ENCODE results near the gene PLA2G15. TPM values are rescaled to one million over a fixed set of nuclear protein-coding genes. Genes with fewer than 3 reads are reported as not detected.
A peak's percentile ranks its signal among the peaks of the same experiment; 100 is the strongest.

Gene PLA2G15
- total RNA-seq, 1 experiment from 2014 or later, result 10.2 TPM

- no peak for DNase-seq (ENCODE audit: low spot score)
- Mint-ChIP-seq H3K27ac (0 out of 2 replicates have a peak overlapping the region, but pooled peaks have one; percentile 45), H3K4me1 (no peaks in the 10 kb centered on the region; the same call in 1 of the 2 replicates), H3K9me3 (no peaks in the 10 kb centered on the region), H3K27me3 (ENCODE audit: low read depth) (no peaks in the 10 kb centered on the region), H3K4me3 (no peak overlapping the region), H3K36me3 (peaks cover 48% of the 10 kb centered on the region)
- ChIA-PET POLR2A (interaction anchor here (1.3 kb wide), 1 partner anchor 14 kb away, joined by 4 read pairs; the partner anchor contains the start of genes PRMT7 and SLC7A6OS), CTCF (interaction anchor here (1.0 to 1.5 kb wide), 2 partner anchors 33 to 35 kb away, joined by 3 to 5 read pairs; partner anchors contain the start of gene SLC7A6)
- no peak for ATAC-seq
- TF ChIP-seq HMGA2 (CRISPR knock-in tag; IDR thresholded peaks at IDR 0.05) (no peak), ESRRA (CRISPR knock-in tag; IDR thresholded peaks at IDR 0.05; ENCODE audit: borderline replicate concordance) (no peak), FOXJ3 (CRISPR knock-in tag; IDR thresholded peaks at IDR 0.05; ENCODE audit: borderline replicate concordance) (no peak), E2F5 (CRISPR knock-in tag; IDR thresholded peaks at IDR 0.05) (no peak), JAZF1 (CRISPR knock-in tag; IDR thresholded peaks at IDR 0.05) (no peak), ATF3 (CRISPR knock-in tag; conservative IDR thresholded peaks at IDR 0.05) (no peak), TEAD1 (CRISPR knock-in tag; IDR thresholded peaks at IDR 0.05) (no peak), RORB (CRISPR knock-in tag; IDR thresholded peaks at IDR 0.05) (no peak), ZNF425 (CRISPR knock-in tag; conservative IDR thresholded peaks at IDR 0.05) (no peak), NFE2L1 (CRISPR knock-in tag; IDR thresholded peaks at IDR 0.05) (no peak), NR2C2 (CRISPR knock-in tag; IDR thresholded peaks at IDR 0.05) (no peak), E2F1 (CRISPR knock-in tag; IDR thresholded peaks at IDR 0.05) (no peak)
Observed at GRCh38 chr16:68296693-68297092, 51.5 kb downstream of the PLA2G15 start.

GRCh38 chr16:68297908-68298307 is 52.7 kb downstream of the PLA2G15 start:
- no peak for TF ChIP-seq IRF2 (CRISPR knock-in tag; IDR thresholded peaks at IDR 0.05; ENCODE audit: borderline replicate concordance, low read depth)
- no peak for TF ChIP-seq PRDM15 (CRISPR knock-in tag; IDR thresholded peaks at IDR 0.05)
- Mint-ChIP-seq H3K27me3 (ENCODE audit: low read depth) (no peaks in the 10 kb centered on the region), H3K27ac (0 out of 2 replicates have a peak overlapping the region, but pooled peaks have one; percentile 11), H3K36me3 (peaks cover 50% of the 10 kb centered on the region), H3K4me1 (no peaks in the 10 kb centered on the region; the same call in 1 of the 2 replicates), H3K9me3 (no peaks in the 10 kb centered on the region), H3K4me3 (no peak overlapping the region)
- CTCF ChIA-PET, result interaction anchor here (0.9 kb wide), 1 partner anchor 36 kb away, joined by 3 read pairs; no protein-coding TSS in a partner anchor
- ATAC-seq (no peak), DNase-seq (ENCODE audit: low spot score) (no peak)
- POLR2A ChIA-PET, result no interaction called here

- H3K27me3 Mint-ChIP-seq (ENCODE audit: low read depth), result no peaks in the 10 kb centered on the region
- DNase-seq (ENCODE audit: low spot score) (no peak), ATAC-seq (no peak)
- CTCF ChIA-PET, result no interaction called here
- H3K36me3 Mint-ChIP-seq, result peaks cover 51% of the 10 kb centered on the region
- H3K4me3 Mint-ChIP-seq, result no peak overlapping the region
- H3K27ac Mint-ChIP-seq, result 0 out of 2 replicates have a peak overlapping the region, but pooled peaks have one; percentile 11
- no peaks in the 10 kb centered on the region for H3K9me3 Mint-ChIP-seq
- H3K4me1 Mint-ChIP-seq, result no peaks in the 10 kb centered on the region; the same call in 1 of the 2 replicates
- POLR2A ChIA-PET, result no interaction called here
- no peak for TF ChIP-seq SOX15 (CRISPR knock-in tag; IDR thresholded peaks at IDR 0.05)
- TF ChIP-seq E2F4 (CRISPR knock-in tag; IDR thresholded peaks at IDR 0.05; ENCODE audit: borderline replicate concordance, low read depth), result no peak
- no peak for TF ChIP-seq NFE2L1 (CRISPR knock-in tag; IDR thresholded peaks at IDR 0.05)
- no peak for TF ChIP-seq ZMAT4 (CRISPR knock-in tag; IDR thresholded peaks at IDR 0.05)
Observed at GRCh38 chr16:68298312-68298711, 53.1 kb downstream of the PLA2G15 start.

All from WTC11 (cell line).